ENCODE data around the gene HACD2.

HACD2 gene

GRCh38 chr3:123568875-123569274 is 16.0 kb downstream of the HACD2 start:
- H3K4me1 ChIP-seq = no peaks in the 10 kb centered on the region
- H3K4me3 ChIP-seq (ENCODE audit: low read depth, low read length) = no peak overlapping the region
- H3K9me3 ChIP-seq (ENCODE audit: control insufficient read depth, low read length) = no peaks in the 10 kb centered on the region
- no peaks in the 10 kb centered on the region for H3K36me3 ChIP-seq (ENCODE audit: control insufficient read depth, insufficient read depth, low read length)
- no peaks in the 10 kb centered on the region for H3K79me2 ChIP-seq
- H3K27me3 ChIP-seq (ENCODE audit: control insufficient read depth, insufficient read depth, low read length) = no peaks in the 10 kb centered on the region
- no peak for TF ChIP-seq CTCF (IDR thresholded peaks at IDR 0.05)
- no peak overlapping the region for H3K27ac ChIP-seq
- H3K4me2 ChIP-seq (ENCODE audit: low read length) = no peak overlapping the region
- no peak overlapping the region for H3K9ac ChIP-seq
- no peak overlapping the region for H2AFZ ChIP-seq

GRCh38 chr3:123568034-123568433 is 16.8 kb downstream of the HACD2 start:
- no peak for TF ChIP-seq CTCF (IDR thresholded peaks at IDR 0.05)
- no peak overlapping the region for H3K27ac ChIP-seq
- no peak overlapping the region for H3K4me2 ChIP-seq (ENCODE audit: low read length)
- H3K27me3 ChIP-seq (ENCODE audit: control insufficient read depth, insufficient read depth, low read length) = no peaks in the 10 kb centered on the region
- H3K36me3 ChIP-seq (ENCODE audit: control insufficient read depth, insufficient read depth, low read length) = no peaks in the 10 kb centered on the region
- no peak overlapping the region for H3K9ac ChIP-seq
- H2AFZ ChIP-seq = no peak overlapping the region
- H3K4me1 ChIP-seq = no peaks in the 10 kb centered on the region
- no peaks in the 10 kb centered on the region for H3K79me2 ChIP-seq
- no peak overlapping the region for H3K4me3 ChIP-seq (ENCODE audit: low read depth, low read length)
- H3K9me3 ChIP-seq (ENCODE audit: control insufficient read depth, low read length) = no peaks in the 10 kb centered on the region

GRCh38 chr3:123564056-123564455 is 20.8 kb downstream of the HACD2 start:
- Histone ChIP-seq H3K36me3 (ENCODE audit: control insufficient read depth, insufficient read depth, low read length) (no peaks in the 10 kb centered on the region), H3K9me3 (ENCODE audit: control insufficient read depth, low read length) (no peaks in the 10 kb centered on the region), H3K4me1 (no peaks in the 10 kb centered on the region), H3K79me2 (no peaks in the 10 kb centered on the region), H3K4me3 (ENCODE audit: low read depth, low read length) (no peak overlapping the region), H3K27me3 (ENCODE audit: control insufficient read depth, insufficient read depth, low read length) (no peaks in the 10 kb centered on the region), H3K27ac (no peak overlapping the region), H3K4me2 (ENCODE audit: low read length) (no peak overlapping the region), H2AFZ (no peak overlapping the region), H3K9ac (no peak overlapping the region)
- no peak for TF ChIP-seq CTCF (IDR thresholded peaks at IDR 0.05)

GRCh38 chr3:123562547-123562946 is 22.3 kb downstream of the HACD2 start:
- H3K4me1 ChIP-seq = no peaks in the 10 kb centered on the region
- H3K79me2 ChIP-seq = no peaks in the 10 kb centered on the region
- no peaks in the 10 kb centered on the region for H3K36me3 ChIP-seq (ENCODE audit: control insufficient read depth, insufficient read depth, low read length)
- no peak for TF ChIP-seq CTCF (IDR thresholded peaks at IDR 0.05)
- H3K9ac ChIP-seq = no peak overlapping the region
- H3K27me3 ChIP-seq (ENCODE audit: control insufficient read depth, insufficient read depth, low read length) = no peaks in the 10 kb centered on the region
- H3K27ac ChIP-seq = no peak overlapping the region
- H2AFZ ChIP-seq = no peak overlapping the region
- no peak overlapping the region for H3K4me3 ChIP-seq (ENCODE audit: low read depth, low read length)
- no peak overlapping the region for H3K4me2 ChIP-seq (ENCODE audit: low read length)
- H3K9me3 ChIP-seq (ENCODE audit: control insufficient read depth, low read length) = no peaks in the 10 kb centered on the region

- H3K4me1 ChIP-seq = no peaks in the 10 kb centered on the region
- H3K79me2 ChIP-seq = no peaks in the 10 kb centered on the region
- H3K27me3 ChIP-seq (ENCODE audit: control insufficient read depth, insufficient read depth, low read length) = no peaks in the 10 kb centered on the region
- H3K9me3 ChIP-seq (ENCODE audit: control insufficient read depth, low read length) = no peaks in the 10 kb centered on the region
- no peaks in the 10 kb centered on the region for H3K36me3 ChIP-seq (ENCODE audit: control insufficient read depth, insufficient read depth, low read length)
- H3K27ac ChIP-seq = no peak overlapping the region
- TF ChIP-seq CTCF (IDR thresholded peaks at IDR 0.05) = no peak
- no peak overlapping the region for H3K4me2 ChIP-seq (ENCODE audit: low read length)
- H2AFZ ChIP-seq = no peak overlapping the region
- H3K4me3 ChIP-seq (ENCODE audit: low read depth, low read length) = no peak overlapping the region
- H3K9ac ChIP-seq = no peak overlapping the region
These were observed 23.7 kb downstream of the HACD2 start for GRCh38 chr3:123561188-123561587.
